SJSA1 (cell line): ENCODE data around the gene UBALD1. TPM values are rescaled to one million over a fixed set of nuclear protein-coding genes. Genes with fewer than 3 reads are reported as not detected.
"Not testable (repeated sequence)": the region's sequence is repeated elsewhere in the genome, so short reads cannot be mapped to it uniquely, and the experiment has no call there.

ENCODE experiments used
- DNase-seq, 2 experiments: peaks; one replicate each; pipeline ENCODE4 v3.0.0-alpha.2; 2015 to 2020; ENCODE audit warnings: low spot score in 2 of 2, low read depth in 1 of 2
- H3K27ac ChIP-seq: fragments of 250-450 bp; sonication (Bioruptor Pico); 2 replicates; pipeline ENCODE4 v1.5.1; 2020; ENCODE audit warnings: mild to moderate bottlenecking, moderate library complexity
- H3K27me3 ChIP-seq: fragments of 250-450 bp; sonication (Bioruptor Pico); replicated peaks from 2 replicates; pipeline ENCODE4 v1.5.1; 2020; ENCODE audit warnings: mild to moderate bottlenecking, moderate library complexity
- H3K36me3 ChIP-seq: fragments of 250-450 bp; sonication (Bioruptor Pico); 2 replicates; pipeline ENCODE4 v1.5.1; 2020; ENCODE audit warnings: mild to moderate bottlenecking
- H3K4me1 ChIP-seq: fragments of 250-450 bp; sonication (Bioruptor Pico); replicated peaks from 2 replicates; pipeline ENCODE4 v1.6.1; 2021; ENCODE audit warnings: mild to moderate bottlenecking
- H3K4me3 ChIP-seq: fragments of 250-450 bp; sonication (Bioruptor Pico); 2 replicates; pipeline ENCODE4 v1.5.1; 2020; ENCODE audit warnings: mild to moderate bottlenecking
- H3K9me3 ChIP-seq: fragments of 250-450 bp; sonication (Bioruptor Pico); replicated peaks from 2 replicates; pipeline ENCODE4 v1.5.1; 2020; ENCODE audit warnings: mild to moderate bottlenecking
- total RNA-seq: library from RNA; depleted of rRNA; stranded (reverse); fragments of >200 nt; shearing (Covaris generic); gene quantifications from 2 replicates; pipeline ENCODE4 v1.2.3, GENCODE V29; 2014

The UBALD1 gene
- total RNA-seq, 1 experiment from 2014 or later, result 9.6 TPM

- H3K4me3 ChIP-seq, result no peak overlapping the region
- H3K27ac ChIP-seq, result no peak overlapping the region
- peaks cover 70% of the 10 kb centered on the region for H3K36me3 ChIP-seq
- no peaks in the 10 kb centered on the region for H3K9me3 ChIP-seq
- no peaks in the 10 kb centered on the region for H3K4me1 ChIP-seq
- no peaks in the 10 kb centered on the region for H3K27me3 ChIP-seq
- no peak for DNase-seq
These were observed 37.9 kb upstream of the UBALD1 start for GRCh38 chr16:4652561-4652960.

- no peak overlapping the region for H3K4me3 ChIP-seq
- no peaks in the 10 kb centered on the region for H3K4me1 ChIP-seq
- H3K9me3 ChIP-seq, result no peaks in the 10 kb centered on the region
- no peak for DNase-seq
- no peak overlapping the region for H3K27ac ChIP-seq
- no peaks in the 10 kb centered on the region for H3K27me3 ChIP-seq
- peaks cover 70% of the 10 kb centered on the region for H3K36me3 ChIP-seq
These were observed 37.1 kb upstream of the UBALD1 start for GRCh38 chr16:4651827-4652226.

- peaks cover 65% of the 10 kb centered on the region for H3K36me3 ChIP-seq
- DNase-seq, result peak; percentile 38 to 81
- not testable (repeated sequence) for H3K27ac ChIP-seq, H3K4me3 ChIP-seq, H3K27me3 ChIP-seq, H3K9me3 ChIP-seq, H3K4me1 ChIP-seq
These were observed 35.9 kb upstream of the UBALD1 start for GRCh38 chr16:4650443-4651074.

- no peaks in the 10 kb centered on the region for H3K27me3 ChIP-seq
- H3K4me1 ChIP-seq, result no peaks in the 10 kb centered on the region
- H3K4me3 ChIP-seq, result no peak overlapping the region
- peaks cover 63% of the 10 kb centered on the region for H3K36me3 ChIP-seq
- no peaks in the 10 kb centered on the region for H3K9me3 ChIP-seq
- H3K27ac ChIP-seq, result no peak overlapping the region
- no peak for DNase-seq
These were observed 35.2 kb upstream of the UBALD1 start for GRCh38 chr16:4649744-4650442.

- Histone ChIP-seq H3K27ac (no peak overlapping the region), H3K36me3 (peaks cover 55% of the 10 kb centered on the region), H3K9me3 (no peaks in the 10 kb centered on the region), H3K4me3 (no peak overlapping the region), H3K27me3 (no peaks in the 10 kb centered on the region), H3K4me1 (no peaks in the 10 kb centered on the region)
- DNase-seq, result no peak
These were observed 34.2 kb upstream of the UBALD1 start for GRCh38 chr16:4648917-4649316.

GRCh38 chr16:4647644-4647980, 32.9 kb upstream of the UBALD1 start:
- H3K36me3 ChIP-seq, result peaks cover 45% of the 10 kb centered on the region
- H3K4me3 ChIP-seq, result no peak overlapping the region
- no peaks in the 10 kb centered on the region for H3K4me1 ChIP-seq
- H3K27ac ChIP-seq, result no peak overlapping the region
- no peak for DNase-seq
- no peaks in the 10 kb centered on the region for H3K9me3 ChIP-seq
- H3K27me3 ChIP-seq, result no peaks in the 10 kb centered on the region

GRCh38 chr16:4646773-4647643, 32.3 kb upstream of the UBALD1 start:
- Histone ChIP-seq H3K9me3 (no peaks in the 10 kb centered on the region), H3K27ac (no peak overlapping the region), H3K4me3 (no peak overlapping the region), H3K4me1 (no peaks in the 10 kb centered on the region), H3K36me3 (peaks cover 39% of the 10 kb centered on the region), H3K27me3 (no peaks in the 10 kb centered on the region)
- no peak for DNase-seq

GRCh38 chr16:4641895-4642294, 27.2 kb upstream of the UBALD1 start:
- no peaks in the 10 kb centered on the region for H3K27me3 ChIP-seq
- H3K36me3 ChIP-seq, result peaks cover 13% of the 10 kb centered on the region
- DNase-seq, result no peak
- H3K4me1 ChIP-seq, result no peaks in the 10 kb centered on the region
- H3K27ac ChIP-seq, result no peak overlapping the region
- no peaks in the 10 kb centered on the region for H3K9me3 ChIP-seq
- H3K4me3 ChIP-seq, result no peak overlapping the region

GRCh38 chr16:4641306-4641687, 26.6 kb upstream of the UBALD1 start:
- no peak for DNase-seq
- no peak overlapping the region for H3K27ac ChIP-seq
- H3K4me3 ChIP-seq, result no peak overlapping the region
- no peaks in the 10 kb centered on the region for H3K9me3 ChIP-seq
- H3K36me3 ChIP-seq, result peaks cover 8% of the 10 kb centered on the region
- no peaks in the 10 kb centered on the region for H3K4me1 ChIP-seq
- no peaks in the 10 kb centered on the region for H3K27me3 ChIP-seq

GRCh38 chr16:4640572-4641305, 26.1 kb upstream of the UBALD1 start:
- Histone ChIP-seq H3K27me3 (no peaks in the 10 kb centered on the region), H3K4me1 (no peaks in the 10 kb centered on the region), H3K9me3 (no peaks in the 10 kb centered on the region), H3K27ac (no peak overlapping the region), H3K36me3 (peaks cover 8% of the 10 kb centered on the region), H3K4me3 (no peak overlapping the region)
- DNase-seq, result no peak

- Histone ChIP-seq H3K36me3 (peaks cover 9% of the 10 kb centered on the region), H3K4me1 (no peaks in the 10 kb centered on the region), H3K27ac (no peak overlapping the region), H3K27me3 (no peaks in the 10 kb centered on the region), H3K4me3 (no peak overlapping the region), H3K9me3 (no peaks in the 10 kb centered on the region)
- no peak for DNase-seq
These were observed 25.3 kb upstream of the UBALD1 start for GRCh38 chr16:4639899-4640509.

GRCh38 chr16:4637501-4638166, 22.9 kb upstream of the UBALD1 start:
- Histone ChIP-seq H3K4me3 (no peak overlapping the region), H3K4me1 (no peaks in the 10 kb centered on the region), H3K27me3 (no peaks in the 10 kb centered on the region), H3K9me3 (no peaks in the 10 kb centered on the region), H3K27ac (no peak overlapping the region), H3K36me3 (peaks cover 17% of the 10 kb centered on the region)
- DNase-seq, result no peak

GRCh38 chr16:4636196-4636595, 21.5 kb upstream of the UBALD1 start:
- 0 out of 2 replicates have a peak, but pooled peaks cover 2% of the 10 kb centered on the region for H3K9me3 ChIP-seq
- no peaks in the 10 kb centered on the region for H3K27me3 ChIP-seq
- H3K36me3 ChIP-seq, result peaks cover 21% of the 10 kb centered on the region
- DNase-seq, result peak in 1 of 2 experiments; percentile 42
- no peak overlapping the region for H3K27ac ChIP-seq
- no peaks in the 10 kb centered on the region for H3K4me1 ChIP-seq
- H3K4me3 ChIP-seq, result no peak overlapping the region
